AML-193 (cell line): ENCODE measurements around the gene GLRX2.
A peak's percentile ranks its signal among the peaks of the same experiment; 100 is the strongest.

Experiments used
- DNase-seq, 2 experiments: peaks; one replicate each; lab custom pipeline; 2025; lab: John Stamatoyannopoulos, UW

The GLRX2 gene

GRCh38 chr1:193113258-193113991 lies 8.2 kb upstream of the GLRX2 start:
- no peak for DNase-seq

GRCh38 chr1:193111641-193112090 lies 6.5 kb upstream of the GLRX2 start:
- DNase-seq, result peak; percentile 49 to 64

- no peak for DNase-seq
Measured at GRCh38 chr1:193110864-193111263, 5.7 kb upstream of the GLRX2 start.

GRCh38 chr1:193110246-193110645 lies 5.0 kb upstream of the GLRX2 start:
- DNase-seq, result no peak

- no peak for DNase-seq
Measured at GRCh38 chr1:193109619-193110018, 4.4 kb upstream of the GLRX2 start.

GRCh38 chr1:193108471-193108870 lies 3.3 kb upstream of the GLRX2 start:
- no peak for DNase-seq

- DNase-seq, result no peak
Measured at GRCh38 chr1:193105821-193106177, 585 bp upstream of the GLRX2 start.

GRCh38 chr1:193104502-193104906 lies 710 bp downstream of the GLRX2 start:
- DNase-seq, result peak in 1 of 2 experiments; percentile 19

- DNase-seq, result no peak
Measured at GRCh38 chr1:193103759-193104501, 1.3 kb downstream of the GLRX2 start.

- DNase-seq, result no peak
Measured at GRCh38 chr1:193102662-193103061, 2.6 kb downstream of the GLRX2 start.

GRCh38 chr1:193094112-193094511 lies 11.1 kb downstream of the GLRX2 start:
- DNase-seq, result no peak

- DNase-seq, result no peak
Measured at GRCh38 chr1:193090865-193091264, 14.3 kb downstream of the GLRX2 start.

GRCh38 chr1:193087893-193088292 lies 17.3 kb downstream of the GLRX2 start:
- DNase-seq, result no peak

GRCh38 chr1:193086342-193086741 lies 18.9 kb downstream of the GLRX2 start:
- no peak for DNase-seq

- DNase-seq, result no peak
Measured at GRCh38 chr1:193085263-193085662, 20.0 kb downstream of the GLRX2 start.

- no peak for DNase-seq
Measured at GRCh38 chr1:193083365-193084088, 21.7 kb downstream of the GLRX2 start.

- DNase-seq, result no peak
Measured at GRCh38 chr1:193079187-193079586, 26.0 kb downstream of the GLRX2 start.

GRCh38 chr1:193077991-193078390 lies 27.2 kb downstream of the GLRX2 start:
- DNase-seq, result no peak

GRCh38 chr1:193070942-193071341 lies 34.3 kb downstream of the GLRX2 start:
- no peak for DNase-seq

GRCh38 chr1:193070386-193070753 lies 34.8 kb downstream of the GLRX2 start:
- DNase-seq, result no peak

GRCh38 chr1:193069748-193070385 lies 35.3 kb downstream of the GLRX2 start:
- no peak for DNase-seq

GRCh38 chr1:193068013-193068412 lies 37.2 kb downstream of the GLRX2 start:
- DNase-seq, result no peak
